BJ (cell line): ENCODE data around the gene SEC61A1. TPM values are rescaled to one million over a fixed set of nuclear protein-coding genes. Genes with fewer than 3 reads are reported as not detected.

Source experiments
- CTCF ChIA-PET: fragments of 350-600 bp; formaldehyde crosslinking; extraction: SDS; loops from one replicate; lab custom pipeline; 2021; ENCODE audit warnings: antibody characterized with exemption, inconsistent platforms; lab: Yijun Ruan, JAX
- POLR2A ChIA-PET: fragments of 300-600 bp; sonication (Branson Sonifier 250); formaldehyde crosslinking; extraction: SDS; loops from one replicate; lab custom pipeline; 2021; ENCODE audit warnings: antibody characterized with exemption; lab: Charles Lee
- DNase-seq: peaks from one replicate; pipeline ENCODE4 v3.0.0-alpha.2; 2011; ENCODE audit warnings: low read depth
- H3K27me3 ChIP-seq: 2 replicates; pipeline ENCODE4 v1.6.0; 2011; ENCODE audit warnings: low read length; ENCODE audit not compliant: control insufficient read depth, insufficient read depth
- H3K36me3 ChIP-seq: 2 replicates; pipeline ENCODE4 v1.5.1; 2011; ENCODE audit warnings: low read length; ENCODE audit not compliant: control insufficient read depth, insufficient read depth
- H3K4me3 ChIP-seq: 2 replicates; pipeline ENCODE4 v1.5.1; 2011; ENCODE audit warnings: low read depth, mild to moderate bottlenecking, control low read depth, low read length
- polyA plus RNA-seq: library from polyadenylated mRNA; depleted of rRNA; stranded (reverse); fragments of >200 nt; gene quantifications from 2 replicates; pipeline ENCODE4 v1.2.3, GENCODE V29; 2011
- TF ChIP-seq, protein P1 (sequence below): IDR thresholded peaks from 2 replicates; pipeline ENCODE4 v1.5.1; 2011; ENCODE audit warnings: low read depth, mild to moderate bottlenecking, control low read depth, inconsistent platforms, low read length, moderate library complexity; ENCODE audit not compliant: insufficient read depth

Gene SEC61A1
- polyA plus RNA-seq, 1 experiment, result 458 TPM

GRCh38 chr3:128103136-128103676 is 51.0 kb downstream of the SEC61A1 start:
- TF ChIP-seq, protein P1, sequence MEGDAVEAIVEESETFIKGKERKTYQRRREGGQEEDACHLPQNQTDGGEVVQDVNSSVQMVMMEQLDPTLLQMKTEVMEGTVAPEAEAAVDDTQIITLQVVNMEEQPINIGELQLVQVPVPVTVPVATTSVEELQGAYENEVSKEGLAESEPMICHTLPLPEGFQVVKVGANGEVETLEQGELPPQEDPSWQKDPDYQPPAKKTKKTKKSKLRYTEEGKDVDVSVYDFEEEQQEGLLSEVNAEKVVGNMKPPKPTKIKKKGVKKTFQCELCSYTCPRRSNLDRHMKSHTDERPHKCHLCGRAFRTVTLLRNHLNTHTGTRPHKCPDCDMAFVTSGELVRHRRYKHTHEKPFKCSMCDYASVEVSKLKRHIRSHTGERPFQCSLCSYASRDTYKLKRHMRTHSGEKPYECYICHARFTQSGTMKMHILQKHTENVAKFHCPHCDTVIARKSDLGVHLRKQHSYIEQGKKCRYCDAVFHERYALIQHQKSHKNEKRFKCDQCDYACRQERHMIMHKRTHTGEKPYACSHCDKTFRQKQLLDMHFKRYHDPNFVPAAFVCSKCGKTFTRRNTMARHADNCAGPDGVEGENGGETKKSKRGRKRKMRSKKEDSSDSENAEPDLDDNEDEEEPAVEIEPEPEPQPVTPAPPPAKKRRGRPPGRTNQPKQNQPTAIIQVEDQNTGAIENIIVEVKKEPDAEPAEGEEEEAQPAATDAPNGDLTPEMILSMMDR, result no peak
- CTCF ChIA-PET, result interaction anchor here (0.9 to 1.5 kb wide), 4 partner anchors 8 to 394 kb away, joined by 3 to 4 read pairs (median 4); no protein-coding TSS in a partner anchor
- peaks cover 14% of the 10 kb centered on the region for H3K36me3 ChIP-seq
- no peak overlapping the region for H3K4me3 ChIP-seq
- POLR2A ChIA-PET, result no interaction called here
- no peaks in the 10 kb centered on the region for H3K27me3 ChIP-seq
- DNase-seq, result no peak

- TF ChIP-seq, protein P1, result no peak
- CTCF ChIA-PET, result no interaction called here
- no peak for DNase-seq
These were observed 55.6 kb downstream of the SEC61A1 start for GRCh38 chr3:128107834-128108233.

GRCh38 chr3:128111147-128111546 is 58.9 kb downstream of the SEC61A1 start:
- Histone ChIP-seq H3K4me3 (no peak overlapping the region), H3K36me3 (no peaks in the 10 kb centered on the region), H3K27me3 (no peaks in the 10 kb centered on the region)
- CTCF ChIA-PET, result interaction anchor here (2.9 kb wide), 1 partner anchor 16 kb away, joined by 17 read pairs; no protein-coding TSS in a partner anchor
- TF ChIP-seq, protein P1, result no peak
- no peak for DNase-seq
- POLR2A ChIA-PET, result no interaction called here

More at GRCh38 chr3:128107834-128108233, 55.6 kb downstream of the SEC61A1 start:
- H3K4me3 ChIP-seq, result no peak overlapping the region
- peaks cover 2% of the 10 kb centered on the region; the same call in 1 of the 2 replicates for H3K36me3 ChIP-seq
- no peaks in the 10 kb centered on the region for H3K27me3 ChIP-seq
- POLR2A ChIA-PET, result no interaction called here

- Histone ChIP-seq H3K27me3 (no peaks in the 10 kb centered on the region), H3K4me3 (no peak overlapping the region), H3K36me3 (no peaks in the 10 kb centered on the region)
- TF ChIP-seq, protein P1, result 0 out of 2 replicates have a peak, but pooled peaks have one; percentile 12
- DNase-seq, result peak; percentile 60
- CTCF ChIA-PET, result interaction anchor here (1.1 to 1.7 kb wide), 4 partner anchors 8 to 506 kb away, joined by 4 to 16 read pairs (median 4); partner anchors contain the start of gene RUVBL1
- POLR2A ChIA-PET, result interaction anchor here (0.6 kb wide), 1 partner anchor 41 kb away, joined by 3 read pairs; no protein-coding TSS in a partner anchor
These were observed 60.2 kb downstream of the SEC61A1 start for GRCh38 chr3:128112357-128112968.
